ENCODE data around the gene ATG4B.

Gene ATG4B

DNA sequence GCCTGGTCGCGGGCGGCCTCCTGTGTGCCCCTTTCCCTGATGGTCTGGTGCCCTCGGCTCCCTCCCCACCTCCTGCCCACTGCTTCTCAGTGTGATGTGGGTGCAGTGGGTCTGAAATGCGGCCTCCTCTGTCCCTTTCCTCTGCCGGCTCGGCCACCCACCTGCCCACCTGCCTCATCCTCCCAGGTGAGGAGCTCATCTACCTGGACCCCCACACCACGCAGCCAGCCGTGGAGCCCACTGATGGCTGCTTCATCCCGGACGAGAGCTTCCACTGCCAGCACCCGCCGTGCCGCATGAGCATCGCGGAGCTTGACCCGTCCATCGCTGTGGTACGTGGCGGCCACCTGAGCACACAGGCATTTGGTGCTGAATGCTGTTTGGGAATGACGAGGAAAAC lies 30.9 kb downstream of the ATG4B start:
- DNase-seq, result no peak

DNA sequence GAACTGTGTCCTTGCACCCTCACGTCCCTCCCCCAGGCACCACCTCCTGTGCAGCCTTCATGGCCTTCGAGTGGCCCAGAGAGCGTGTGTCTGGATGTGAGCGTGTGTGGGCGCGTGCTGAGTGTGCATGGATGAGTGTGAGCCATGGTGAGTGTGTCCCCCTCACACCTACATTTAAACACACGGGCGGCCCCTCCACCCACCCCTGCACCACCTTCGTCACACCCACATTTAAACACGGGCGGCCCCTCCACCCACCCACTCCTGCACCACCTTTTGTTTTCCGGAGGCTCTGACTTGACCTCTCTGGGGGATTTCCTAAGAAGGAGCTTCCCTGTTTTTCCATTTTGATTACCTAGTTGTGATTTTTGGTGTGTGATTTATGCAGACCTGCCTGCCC lies 31.3 kb downstream of the ATG4B start:
- no peak for DNase-seq

GRCh38 chr2:241670333-241671110 lies 33.0 kb downstream of the ATG4B start:
- no peak for DNase-seq

- no peak for DNase-seq
Observed at GRCh38 chr2:241671457-241672240, 34.2 kb downstream of the ATG4B start.

DNA sequence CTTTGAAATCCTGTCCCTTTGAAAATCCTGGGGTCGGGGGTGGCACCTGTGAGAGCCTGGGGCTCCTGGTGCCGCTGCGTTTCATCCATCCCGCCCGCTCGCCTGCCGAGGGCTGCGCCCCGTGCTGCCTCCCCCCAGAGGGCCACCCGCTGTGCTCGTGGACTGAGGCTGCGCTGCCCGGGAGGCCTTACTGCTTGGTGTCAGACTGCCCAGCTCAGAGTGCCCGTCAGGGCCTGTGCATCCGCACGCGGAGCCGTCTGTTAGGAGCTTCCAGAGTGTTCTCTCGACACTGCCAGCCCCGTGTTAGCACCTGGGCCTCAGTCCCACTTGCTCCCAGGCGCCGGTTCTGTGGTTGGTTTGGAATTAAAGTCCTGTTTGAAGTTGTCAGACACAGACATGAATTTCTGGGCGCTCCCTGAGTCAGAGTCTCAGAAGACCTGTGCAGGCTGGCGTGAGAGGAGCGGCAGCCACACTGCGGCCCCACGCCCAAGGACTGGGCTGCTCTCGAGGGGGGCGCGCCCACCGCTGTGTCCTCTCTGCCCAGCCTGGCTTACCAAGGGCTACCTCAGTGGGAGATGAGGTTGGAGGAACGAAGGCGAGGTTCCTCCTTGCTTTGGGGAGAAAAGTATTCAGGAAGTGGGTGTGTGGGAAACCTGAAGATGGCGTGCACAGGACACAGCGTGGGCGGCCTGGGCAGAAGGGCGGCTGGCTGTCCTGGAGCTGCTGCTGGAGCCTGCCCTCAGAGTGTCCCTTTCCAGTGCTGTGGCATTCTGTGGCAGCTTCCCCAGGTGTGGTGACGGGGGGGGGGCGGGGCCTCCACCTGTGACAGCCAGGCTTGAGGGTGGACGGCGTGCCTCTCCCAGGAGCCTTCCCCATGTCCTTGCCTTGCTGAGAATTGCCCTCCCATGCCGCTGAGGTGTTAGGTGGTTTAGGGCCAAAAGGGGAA lies 35.0 kb downstream of the ATG4B start:
- no peak for DNase-seq

DNA sequence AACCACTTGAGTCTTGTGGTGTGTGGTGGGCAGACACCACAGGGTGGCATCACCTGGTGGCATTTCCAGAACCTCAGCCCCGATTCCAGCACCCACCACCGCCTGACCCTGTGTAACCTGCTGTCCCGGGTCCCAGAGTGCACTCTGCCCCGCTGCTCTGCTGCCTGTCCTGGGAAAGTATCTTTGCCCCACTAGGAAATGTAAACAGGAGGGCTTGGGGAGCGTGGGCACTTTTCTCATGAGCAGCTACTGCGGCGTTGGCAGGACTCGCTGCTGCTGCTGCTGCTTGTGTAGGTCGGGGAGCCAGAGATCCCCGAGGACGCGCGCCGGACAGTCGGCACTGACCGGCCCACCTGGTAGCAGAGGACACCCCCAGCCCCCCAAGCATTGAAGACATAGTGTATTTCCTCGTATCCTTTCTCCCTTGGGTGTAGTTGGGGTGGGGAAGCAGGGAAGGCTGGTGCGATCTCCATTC lies 35.7 kb downstream of the ATG4B start:
- no peak for DNase-seq

- no peak for DNase-seq
Observed at GRCh38 chr2:241673797-241674725, 36.6 kb downstream of the ATG4B start.

GRCh38 chr2:241675885-241676284 lies 38.4 kb downstream of the ATG4B start:
- no peak for DNase-seq

DNA sequence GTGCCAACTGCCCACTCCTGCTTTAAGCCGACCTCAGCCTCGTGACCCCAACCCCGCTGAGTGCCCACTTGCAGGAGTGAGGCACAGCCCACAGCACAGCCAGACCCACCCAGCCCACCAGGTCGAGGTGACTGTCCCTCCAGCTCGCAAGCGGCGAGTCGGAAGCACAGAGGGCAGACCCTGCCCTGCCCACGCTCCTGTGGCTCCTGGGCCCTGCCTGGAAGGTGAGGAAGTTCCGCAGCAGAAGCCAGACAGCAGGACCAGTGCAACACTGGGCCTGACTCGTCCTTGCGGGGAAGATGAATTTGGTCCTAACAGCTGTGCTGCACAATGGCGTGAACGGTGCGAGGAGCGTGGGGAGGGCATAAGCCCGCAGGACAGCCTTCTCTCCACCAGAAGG lies 39.2 kb downstream of the ATG4B start:
- DNase-seq, result no peak

DNA sequence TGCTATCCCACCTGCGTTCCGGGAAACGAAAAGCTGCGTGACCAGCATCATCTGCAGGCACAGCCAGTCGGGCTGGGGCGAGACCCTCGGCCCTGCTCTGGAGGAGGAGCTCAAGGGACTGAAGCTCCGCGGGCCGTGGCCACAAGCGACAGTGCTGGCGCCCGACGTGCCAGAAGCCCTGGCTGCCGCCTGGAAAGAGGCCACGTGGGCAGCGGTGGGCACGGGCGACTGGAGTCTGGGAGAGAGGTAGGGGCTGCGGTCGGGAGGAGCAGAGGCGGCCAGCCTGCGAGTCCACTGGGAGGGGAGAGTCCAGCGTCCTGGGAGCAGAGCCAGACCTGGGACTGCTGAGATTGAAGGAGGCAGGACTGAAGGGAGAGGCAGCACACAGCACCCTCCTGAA lies 39.9 kb downstream of the ATG4B start:
- DNase-seq, result no peak

DNA sequence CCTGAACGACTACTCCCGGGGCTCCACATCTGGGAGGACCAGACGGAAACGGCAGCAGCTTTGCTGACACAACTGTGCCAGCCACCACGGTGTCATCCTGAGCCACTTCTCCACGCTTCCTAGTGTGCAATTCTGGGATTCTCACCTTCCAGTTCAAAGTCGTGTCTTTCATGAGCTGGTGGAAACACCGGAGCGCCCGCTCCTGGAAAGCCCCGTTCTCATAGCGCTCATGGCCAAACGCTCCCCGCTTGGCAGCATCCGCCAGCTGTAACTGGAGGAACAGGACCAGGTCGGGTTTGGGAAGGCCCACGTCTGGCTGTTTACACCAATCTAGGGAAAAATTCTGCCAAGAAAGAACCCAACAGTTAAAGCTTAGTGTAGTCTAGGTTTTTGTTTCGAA lies 40.8 kb downstream of the ATG4B start:
- DNase-seq, result no peak

DNA sequence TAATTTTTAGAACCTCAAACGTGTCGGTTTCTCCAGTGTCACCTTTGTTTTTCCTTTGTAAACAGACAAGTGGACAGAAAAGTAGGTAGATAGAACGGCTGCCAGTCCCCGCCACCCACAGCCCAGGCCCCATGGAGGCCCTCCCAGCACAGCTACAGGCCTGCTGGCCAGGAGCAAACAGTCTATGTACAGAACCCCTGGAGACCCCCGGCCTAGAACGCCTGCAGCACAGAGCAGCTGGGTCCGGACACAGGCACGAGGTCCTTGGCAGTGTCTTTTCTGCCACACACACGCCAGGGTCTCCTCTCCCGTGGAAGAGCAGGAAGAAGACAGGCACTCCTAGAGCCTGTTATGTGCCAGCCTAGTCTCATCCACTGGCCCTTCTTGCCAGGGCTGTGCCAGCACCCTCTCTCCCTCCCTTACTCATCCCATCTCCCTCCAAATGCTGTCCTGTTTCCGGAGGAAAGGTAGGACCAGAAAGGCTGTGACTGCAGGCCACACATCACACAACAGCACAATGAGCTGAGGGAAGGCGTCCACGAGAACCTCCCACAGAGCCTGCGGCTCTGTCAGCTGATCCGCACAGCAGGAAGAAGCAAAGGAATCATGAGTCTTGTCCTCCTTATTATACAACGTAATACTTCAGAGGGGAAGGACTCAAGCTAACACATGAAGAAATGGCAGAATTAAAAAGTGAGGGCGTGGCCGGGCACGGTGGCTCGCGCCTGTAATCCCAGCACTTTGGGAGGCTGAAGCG lies 41.5 kb downstream of the ATG4B start:
- no peak for DNase-seq

GRCh38 chr2:241680044-241680443 lies 42.6 kb downstream of the ATG4B start:
- DNase-seq, result no peak

- DNase-seq, result peak; percentile 88
Observed at GRCh38 chr2:241680827-241681599, 43.5 kb downstream of the ATG4B start.

DNA sequence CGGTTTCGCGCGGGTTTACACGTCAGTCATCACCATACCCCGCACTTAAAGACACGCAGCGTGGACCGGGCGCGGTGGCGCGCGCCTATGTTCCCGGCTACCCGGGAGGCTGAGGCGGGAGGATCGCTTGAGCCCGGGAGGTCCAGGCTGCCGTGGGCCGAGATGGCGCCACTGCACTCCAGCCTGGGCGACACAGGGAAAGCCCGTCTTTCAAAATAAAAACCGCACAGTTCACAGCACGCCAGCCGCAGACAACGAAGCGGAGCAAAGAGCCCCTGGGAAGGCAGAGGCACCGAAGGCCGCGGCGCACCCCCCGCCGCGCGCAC lies 48.8 kb downstream of the ATG4B start:
- DNase-seq, result no peak

DNA sequence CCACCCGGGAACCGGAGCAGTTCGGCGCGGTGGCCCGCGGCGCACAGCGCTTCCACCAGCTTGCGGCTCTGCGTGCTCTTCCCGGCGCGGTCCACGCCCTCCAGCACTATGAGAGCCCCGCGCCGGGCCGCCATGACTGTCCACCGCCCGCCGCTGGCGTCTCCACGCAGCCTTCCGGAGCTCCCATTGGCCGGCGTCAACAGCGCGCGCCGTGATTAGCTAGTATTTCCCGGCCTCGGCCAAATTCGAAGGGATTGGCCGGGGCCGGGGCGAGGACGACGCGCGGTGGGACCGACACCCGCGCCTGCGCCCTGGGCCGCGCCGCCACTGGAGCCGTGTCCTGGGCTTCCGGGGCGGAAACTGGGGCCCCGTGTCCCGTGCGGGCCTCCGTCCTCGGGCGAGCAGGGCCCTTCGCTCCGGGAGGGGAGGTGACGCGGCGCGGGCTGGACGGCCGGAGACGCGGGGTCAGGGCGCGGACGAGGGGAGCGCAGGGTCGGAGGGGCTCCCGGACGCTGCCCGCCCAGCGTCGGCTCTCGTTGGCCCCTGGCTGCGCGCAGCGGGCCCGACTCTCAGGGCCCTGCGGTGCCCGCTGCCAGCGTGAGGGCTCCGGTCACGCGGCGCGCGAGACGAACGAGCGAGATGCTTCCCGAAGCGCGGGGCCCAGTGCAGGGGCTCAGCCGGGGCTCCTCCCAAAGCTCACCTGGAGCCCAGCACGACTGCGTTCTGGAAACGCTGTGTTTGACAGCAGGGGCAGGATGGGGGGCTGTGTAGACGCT lies 49.3 kb downstream of the ATG4B start, which contains the start of gene DTYMK:
Gene DTYMK (minus strand): TSS at position 166 of the 776 bp plus-strand sequence. CDS start 32 bp downstream, at position 134.
- DNase-seq, result peak; percentile 92

DNA sequence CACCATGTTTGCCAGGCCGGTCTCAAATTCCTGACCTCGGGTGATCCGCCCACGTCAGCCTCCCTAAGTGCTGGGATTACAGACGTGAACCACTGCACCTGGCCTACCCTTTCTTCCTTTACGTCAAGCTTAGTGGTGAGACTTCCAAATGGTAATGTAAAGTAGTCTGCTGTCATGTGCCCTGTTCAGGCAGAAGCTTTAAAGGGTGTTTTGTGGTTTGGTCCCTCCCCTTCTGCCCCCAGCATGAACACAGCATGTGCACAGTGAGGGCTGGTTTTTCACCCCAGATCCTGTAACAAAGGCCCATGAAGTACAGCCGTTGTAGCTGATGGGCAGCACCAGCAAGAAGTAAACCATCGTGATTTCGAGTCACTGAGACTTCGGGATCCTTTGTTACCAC lies 51.8 kb downstream of the ATG4B start:
- DNase-seq, result no peak

GRCh38 chr2:241690202-241690717 lies 52.8 kb downstream of the ATG4B start:
- no peak for DNase-seq

DNA sequence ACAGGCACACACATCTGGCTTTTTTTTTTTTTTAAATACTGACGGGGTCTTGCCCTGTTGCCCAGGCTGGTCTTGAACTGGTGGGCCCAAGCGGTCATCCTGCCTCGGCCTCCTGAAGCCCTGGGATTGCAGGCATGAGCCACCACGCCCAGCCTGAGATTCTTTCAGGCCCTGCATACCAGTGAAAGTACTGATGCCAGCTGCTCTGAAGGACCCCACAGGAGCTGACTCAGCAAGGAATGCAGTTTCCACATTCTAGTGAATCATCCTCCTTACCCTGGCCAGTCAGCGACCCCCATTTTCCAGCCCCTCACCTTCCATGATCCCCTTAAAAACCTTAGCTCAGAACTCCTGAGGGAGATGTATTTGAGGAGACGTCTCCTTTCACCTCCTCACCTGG lies 55.0 kb downstream of the ATG4B start:
- DNase-seq, result no peak

Measured in kidney glomerular epithelial cell (primary cell).